Mesendoderm (in vitro differentiated cells): ENCODE data around the gene HSPA1A.

ENCODE experiments used
- DNase-seq: peaks from one replicate; pipeline ENCODE4 v3.0.0; 2013
- H2AK5ac ChIP-seq: 2 replicates; pipeline ENCODE4 v1.6.1; 2013; ENCODE audit warnings: low read length, inconsistent platforms
- H2BK120ac ChIP-seq: 2 replicates; pipeline ENCODE4 v1.6.1; 2013; ENCODE audit warnings: low read depth, mild to moderate bottlenecking, low read length, moderate library complexity, mixed read lengths
- H2BK15ac ChIP-seq: replicated peaks from 2 replicates; pipeline ENCODE4 v1.6.1; 2013; ENCODE audit warnings: low read depth, mild to moderate bottlenecking, moderate library complexity
- H2BK5ac ChIP-seq: 2 replicates; pipeline ENCODE4 v1.6.1; 2013; ENCODE audit warnings: low read length, inconsistent platforms
- H3K18ac ChIP-seq: 2 replicates; pipeline ENCODE4 v1.6.1; 2013; ENCODE audit warnings: mild to moderate bottlenecking, low read length, mixed read lengths
- H3K23ac ChIP-seq: one replicate; pipeline ENCODE4 v1.6.1; 2013; ENCODE audit warnings: low read length
- H3K27ac ChIP-seq: 2 replicates; pipeline ENCODE4 v1.5.1; 2013; ENCODE audit warnings: low read depth, mild to moderate bottlenecking, inconsistent platforms, low read length, moderate library complexity
- H3K27me3 ChIP-seq: 2 replicates; pipeline ENCODE4 v1.6.1; 2013; ENCODE audit warnings: low read length, control low read depth, mild to moderate bottlenecking, inconsistent platforms; ENCODE audit not compliant: insufficient read depth, poor library complexity
- H3K36me3 ChIP-seq: 2 replicates; pipeline ENCODE4 v1.6.1; 2013; ENCODE audit warnings: low read length, inconsistent platforms; ENCODE audit not compliant: control insufficient read depth, insufficient read depth
- H3K4ac ChIP-seq: one replicate; pipeline ENCODE4 v1.6.1; 2013; ENCODE audit warnings: low read depth, mild to moderate bottlenecking, low read length, moderate library complexity
- H3K4me1 ChIP-seq: 2 replicates; pipeline ENCODE4 v1.6.1; 2013; ENCODE audit warnings: low read depth, low read length, inconsistent platforms; ENCODE audit not compliant: control insufficient read depth
- H3K4me2 ChIP-seq: 2 replicates; pipeline ENCODE4 v1.6.1; 2013; ENCODE audit warnings: low read length
- H3K4me3 ChIP-seq: 2 replicates; pipeline ENCODE4 v1.5.1; 2013; ENCODE audit warnings: mild to moderate bottlenecking, low read length
- H3K56ac ChIP-seq: one replicate; pipeline ENCODE4 v1.6.1; 2013; ENCODE audit warnings: low read length
- H3K79me1 ChIP-seq: 2 replicates; pipeline ENCODE4 v1.6.1; 2013; ENCODE audit warnings: low read length, inconsistent platforms
- H3K79me2 ChIP-seq: 2 replicates; pipeline ENCODE4 v1.6.1; 2013; ENCODE audit warnings: mild to moderate bottlenecking, low read length; ENCODE audit not compliant: control insufficient read depth, insufficient read depth
- H3K9ac ChIP-seq: 2 replicates; pipeline ENCODE4 v1.6.1; 2013; ENCODE audit warnings: low read length, inconsistent platforms
- H4K5ac ChIP-seq: one replicate; pipeline ENCODE4 v1.6.1; 2013; ENCODE audit warnings: low read length
- H4K8ac ChIP-seq: one replicate; pipeline ENCODE4 v1.6.1; 2013; ENCODE audit warnings: low read depth, mild to moderate bottlenecking, control low read depth, low read length, moderate library complexity
- WGBS: extraction: QIAGEN DNeasy Blood & Tissue Kit; methylation state at CpG from one replicate; pipeline ENCODE4 v1.1.7; 2013; ENCODE audit warnings: low lambda C conversion rate, missing lambda C conversion rate; ENCODE audit not compliant: insufficient coverage; ENCODE audit errors: extremely low coverage; 5-methylcytosine and 5-hydroxymethylcytosine counted together

HSPA1A gene

GRCh38 chr6:31794866-31795615 lies 20.3 kb upstream of the HSPA1A start:
- DNase-seq: peak; percentile 73
- Histone ChIP-seq H3K4me1 (peaks cover 2% of the 10 kb centered on the region), H2AK5ac (no peak overlapping the region), H3K23ac (peak overlapping the region; percentile 89), H4K5ac (no peak overlapping the region), H3K4me2 (peak overlapping the region; percentile 94), H2BK5ac (peak overlapping the region; percentile 78), H3K18ac (peak overlapping the region; percentile 20), H3K27me3 (no peaks in the 10 kb centered on the region), H3K4ac (peak overlapping the region; percentile 98), H4K8ac (no peak overlapping the region), H3K4me3 (peak overlapping the region; percentile 98), H3K79me2 (peaks cover 22% of the 10 kb centered on the region), H3K36me3 (peaks cover 4% of the 10 kb centered on the region), H2BK15ac (no peak overlapping the region), H3K27ac (peak overlapping the region; percentile 92), H3K79me1 (peaks cover 9% of the 10 kb centered on the region), H3K56ac (peak overlapping the region; percentile 99), H2BK120ac (peak overlapping the region; percentile 16), H3K9ac (peak overlapping the region; percentile 100)
- WGBS: no CpG with 5 or more reads among the region's 44 CpGs

GRCh38 chr6:31795616-31796298 lies 19.6 kb upstream of the HSPA1A start, which contains the start of gene VARS1:
Gene VARS1 (minus strand): TSS chr6:31795752. CDS start chr6:31795217, 535 bp downstream.
- Histone ChIP-seq H3K27ac (peak within 1 kb of the TSS; percentile 92), H3K79me1 (peaks cover 9% of the 10 kb centered on the region), H2BK15ac (no peak within 1 kb of the TSS), H2AK5ac (peak within 1 kb of the TSS; percentile 92), H4K8ac (no peak within 1 kb of the TSS), H3K4me2 (peak within 1 kb of the TSS; percentile 94), H3K4me3 (peak within 1 kb of the TSS; percentile 98), H2BK5ac (peak within 1 kb of the TSS; percentile 82), H3K4me1 (peaks cover 2% of the 10 kb centered on the region), H3K27me3 (no peaks in the 10 kb centered on the region), H3K56ac (peak within 1 kb of the TSS; percentile 99), H3K9ac (peak within 1 kb of the TSS; percentile 100), H4K5ac (no peak within 1 kb of the TSS), H3K36me3 (peaks cover 4% of the 10 kb centered on the region), H2BK120ac (peak within 1 kb of the TSS; percentile 16), H3K23ac (peak within 1 kb of the TSS; percentile 89), H3K4ac (peak within 1 kb of the TSS; percentile 98), H3K79me2 (peaks cover 22% of the 10 kb centered on the region), H3K18ac (peak within 1 kb of the TSS; percentile 20)
- DNase-seq: peak; percentile 96
- WGBS: no CpG with 5 or more reads among the region's 75 CpGs

GRCh38 chr6:31796993-31797385 lies 18.4 kb upstream of the HSPA1A start:
- no peak for DNase-seq
- Histone ChIP-seq H2AK5ac (no peak overlapping the region), H2BK120ac (no peak overlapping the region), H2BK5ac (no peak overlapping the region), H3K4me2 (no peak overlapping the region), H3K79me2 (peaks cover 22% of the 10 kb centered on the region), H3K27me3 (no peaks in the 10 kb centered on the region), H3K36me3 (peaks cover 4% of the 10 kb centered on the region), H3K23ac (no peak overlapping the region), H3K27ac (no peak overlapping the region), H3K4me1 (peaks cover 2% of the 10 kb centered on the region), H3K79me1 (peaks cover 9% of the 10 kb centered on the region), H3K4me3 (no peak overlapping the region), H3K18ac (no peak overlapping the region), H3K4ac (no peak overlapping the region), H4K5ac (no peak overlapping the region), H4K8ac (no peak overlapping the region), H3K9ac (no peak overlapping the region), H3K56ac (no peak overlapping the region), H2BK15ac (no peak overlapping the region)
- no CpG with 5 or more reads among the region's 2 CpGs for WGBS

- no peak overlapping the region for H3K18ac ChIP-seq
- H3K27me3 ChIP-seq: no peaks in the 10 kb centered on the region
- H2BK5ac ChIP-seq: no peak overlapping the region
- H3K56ac ChIP-seq: no peak overlapping the region
- H3K9ac ChIP-seq: no peak overlapping the region
- no peak overlapping the region for H2BK120ac ChIP-seq
- no peak overlapping the region for H4K8ac ChIP-seq
- H2BK15ac ChIP-seq: no peak overlapping the region
- no peak overlapping the region for H3K4me2 ChIP-seq
- peaks cover 8% of the 10 kb centered on the region for H3K79me1 ChIP-seq
- H2AK5ac ChIP-seq: no peak overlapping the region
- DNase-seq: no peak
- peaks cover 4% of the 10 kb centered on the region for H3K36me3 ChIP-seq
- H4K5ac ChIP-seq: no peak overlapping the region
- no peak overlapping the region for H3K4ac ChIP-seq
- no peak overlapping the region for H3K23ac ChIP-seq
- no peak overlapping the region for H3K27ac ChIP-seq
- H3K4me1 ChIP-seq: peaks cover 2% of the 10 kb centered on the region
- H3K4me3 ChIP-seq: no peak overlapping the region
- no CpG with 5 or more reads among the region's 5 CpGs for WGBS
- H3K79me2 ChIP-seq: peaks cover 22% of the 10 kb centered on the region
These were observed 17.8 kb upstream of the HSPA1A start for GRCh38 chr6:31797588-31797987.

GRCh38 chr6:31799781-31800180 lies 15.6 kb upstream of the HSPA1A start:
- Histone ChIP-seq H2BK5ac (no peak overlapping the region), H3K4ac (no peak overlapping the region), H3K27ac (no peak overlapping the region), H2BK120ac (no peak overlapping the region), H3K79me1 (peaks cover 4% of the 10 kb centered on the region), H3K56ac (no peak overlapping the region), H4K8ac (no peak overlapping the region), H3K36me3 (peaks cover 2% of the 10 kb centered on the region), H3K27me3 (no peaks in the 10 kb centered on the region), H2AK5ac (no peak overlapping the region), H3K4me2 (no peak overlapping the region), H4K5ac (no peak overlapping the region), H2BK15ac (no peak overlapping the region), H3K79me2 (peaks cover 6% of the 10 kb centered on the region), H3K4me1 (no peaks in the 10 kb centered on the region), H3K9ac (no peak overlapping the region), H3K4me3 (no peak overlapping the region), H3K18ac (no peak overlapping the region), H3K23ac (no peak overlapping the region)
- WGBS: no CpG with 5 or more reads among the region's 12 CpGs
- DNase-seq: no peak
